Vagina (tissue), 2 donors: ENCODE data around the gene TARDBP. TPM values are rescaled to one million over a fixed set of nuclear protein-coding genes. Genes with fewer than 3 reads are reported as not detected.
"Not testable (repeated sequence)": the region's sequence is repeated elsewhere in the genome, so short reads cannot be mapped to it uniquely, and the experiment has no call there.

Experiments used
- DNase-seq, 2 donors: peaks; one replicate each; pipeline ENCODE4 v3.0.0-alpha.2; 2017; ENCODE audit errors: extremely low spot score in 2 of 2
- H3K27ac ChIP-seq: fragments of 200-600 bp; sonication (generic); one replicate; pipeline ENCODE4 v1.5.1; 2019
- H3K27me3 ChIP-seq: fragments of 200-600 bp; sonication (generic); one replicate; pipeline ENCODE4 v1.5.1; 2019
- H3K36me3 ChIP-seq, 2 donors: fragments of 200-600 bp; sonication (generic); one replicate each; pipeline ENCODE4 v1.5.1; 2017 to 2019
- H3K4me1 ChIP-seq: fragments of 200-600 bp; sonication (generic); one replicate; pipeline ENCODE4 v1.5.1; 2019
- H3K4me3 ChIP-seq, 2 donors: fragments of 200-600 bp; sonication (generic); 1 replicate in 1 of 2; 2 replicates in 1 of 2; pipeline ENCODE4 v1.5.1; 2016 to 2019
- H3K9me3 ChIP-seq: fragments of 200-600 bp; sonication (generic); one replicate; pipeline ENCODE4 v1.5.1; 2019
- CTCF ChIP-seq, 3 experiments: fragments of 450-650 bp in 2 of 3; fragments of 200-600 bp in 1 of 3; sonication (generic) in 1 of 3; IDR thresholded peaks; one replicate each; pipeline ENCODE4 v1.5.1; 2017 to 2019; ENCODE audit warnings: antibody characterized with exemption in 3 of 3, mild to moderate bottlenecking in 2 of 3, moderate library complexity in 2 of 3
- POLR2A ChIP-seq, 2 donors: fragments of 450-650 bp; IDR thresholded peaks; one replicate each; pipeline ENCODE4 v1.6.1; 2017; ENCODE audit warnings: antibody characterized with exemption in 2 of 2, mild to moderate bottlenecking in 2 of 2, moderate library complexity in 2 of 2
- POLR2AphosphoS5 ChIP-seq, 2 donors: sonication (generic); formaldehyde crosslinking; IDR thresholded peaks; one replicate each; pipeline ENCODE4 v1.9.0; 2017; ENCODE audit warnings: antibody characterized with exemption in 2 of 2, mild to moderate bottlenecking in 2 of 2, low read depth in 1 of 2; ENCODE audit not compliant: insufficient read depth in 1 of 2
- intact Hi-C: fragments of 100-400 bp; cut with DNase I; formaldehyde crosslinking; loops from one replicate; pipeline ENCODE4 v1.15.1; 2023
- total RNA-seq: library from RNA; depleted of rRNA; stranded (reverse); fragments of >200 nt; gene quantifications from one replicate; pipeline ENCODE4 v1.2.3, GENCODE V29; 2016

The TARDBP gene
- total RNA-seq, 1 donor from 2014 or later, result 213 TPM

GRCh38 chr1:11072216-11072917, 59.9 kb downstream of the TARDBP start:
- intact Hi-C loops, result no loop called here
- DNase-seq, result no peak
- H3K27ac ChIP-seq, result no peak overlapping the region

GRCh38 chr1:11073398-11073797, 60.9 kb downstream of the TARDBP start:
- DNase-seq, H3K27ac ChIP-seq, H3K27me3 ChIP-seq, intact Hi-C loops, H3K4me1 ChIP-seq, H3K9me3 ChIP-seq, H3K4me3 ChIP-seq: not testable (repeated sequence)
- peaks cover 0 to 93% of the 10 kb centered on the region in 2 donors for H3K36me3 ChIP-seq

More at GRCh38 chr1:11072216-11072917, 59.9 kb downstream of the TARDBP start:
- Histone ChIP-seq H3K36me3 (peaks cover 0 to 96% of the 10 kb centered on the region in 2 donors), H3K4me1 (no peaks in the 10 kb centered on the region), H3K4me3 (no peak overlapping the region), H3K27me3 (no peaks in the 10 kb centered on the region), H3K9me3 (no peaks in the 10 kb centered on the region)
- TF ChIP-seq POLR2AphosphoS5 (IDR thresholded peaks at IDR 0.05; ENCODE audit: insufficient read depth in 1 of 2, low read depth in 1 of 2) (no peak), POLR2A (IDR thresholded peaks at IDR 0.05) (no peak), CTCF (IDR thresholded peaks at IDR 0.05) (no peak)

Other genes starting within 250 kb of the TARDBP start
- gene CASZ1, start 216.0 kb upstream of the TARDBP start, total RNA-seq, result 30.7 TPM
- gene MASP2, start 34.6 kb downstream of the TARDBP start, total RNA-seq, result not detected
- 68.0 TPM for gene SRM, start 47.4 kb downstream of the TARDBP start, total RNA-seq
- 62.6 TPM for gene EXOSC10, start 87.2 kb downstream of the TARDBP start, total RNA-seq
- 8.6 TPM for gene ANGPTL7, start 176.7 kb downstream of the TARDBP start, total RNA-seq
- gene MTOR, start 249.9 kb downstream of the TARDBP start, total RNA-seq, result 23.6 TPM